GM12865 (cell line): Measurements from ENCODE around the gene SLC50A1.

Experiments
- DNase-seq: peaks from one replicate; pipeline ENCODE4 v3.0.0; 2010; ENCODE audit warnings: low read depth
- H3K4me3 ChIP-seq: 2 replicates; pipeline ENCODE4 v1.5.1; 2011; ENCODE audit warnings: mild to moderate bottlenecking, low read depth, low read length, control low read depth
- CTCF ChIP-seq: IDR thresholded peaks from 2 replicates; pipeline ENCODE4 v1.5.1; 2011; ENCODE audit warnings: low read length, control low read depth, low read depth, inconsistent platforms; ENCODE audit not compliant: insufficient read depth; ENCODE audit errors: missing control alignments

The SLC50A1 gene

GRCh38 chr1:155120253-155120652 is 15.4 kb upstream of the SLC50A1 start:
- DNase-seq: no peak
- TF ChIP-seq CTCF: no peak
- no peak overlapping the region for H3K4me3 ChIP-seq

GRCh38 chr1:155121249-155121648 is 14.4 kb upstream of the SLC50A1 start:
- no peak for DNase-seq
- no peak overlapping the region for H3K4me3 ChIP-seq
- no peak for TF ChIP-seq CTCF

- DNase-seq: no peak
- H3K4me3 ChIP-seq: no peak overlapping the region
- no peak for TF ChIP-seq CTCF
Observed at GRCh38 chr1:155122308-155122707, 13.3 kb upstream of the SLC50A1 start.

- H3K4me3 ChIP-seq: no peak overlapping the region
- DNase-seq: no peak
Observed at GRCh38 chr1:155123801-155124200, 11.9 kb upstream of the SLC50A1 start.

GRCh38 chr1:155124503-155125463 is 10.9 kb upstream of the SLC50A1 start:
- no peak for TF ChIP-seq CTCF
- H3K4me3 ChIP-seq: no peak overlapping the region
- DNase-seq: no peak

More at GRCh38 chr1:155123801-155124200, 11.9 kb upstream of the SLC50A1 start:
- no peak for TF ChIP-seq CTCF

GRCh38 chr1:155125511-155125945 is 10.1 kb upstream of the SLC50A1 start:
- no peak for DNase-seq
- H3K4me3 ChIP-seq: no peak overlapping the region
- no peak for TF ChIP-seq CTCF
